Osteoblast (primary cell): ENCODE data around the gene CMIP. TPM values are rescaled to one million over a fixed set of nuclear protein-coding genes. Genes with fewer than 3 reads are reported as not detected.
"Not testable (repeated sequence)": the region's sequence is repeated elsewhere in the genome, so short reads cannot be mapped to it uniquely, and the experiment has no call there.

Source experiments
- DNase-seq: peaks from one replicate; pipeline ENCODE4 v3.0.0; 2011; ENCODE audit warnings: low spot score, mixed read lengths; ENCODE audit not compliant: insufficient read length; ENCODE audit errors: missing footprints
- H2AFZ ChIP-seq: 2 replicates; pipeline ENCODE4 v1.6.0; 2011; ENCODE audit warnings: mild to moderate bottlenecking, low read length
- H3K27ac ChIP-seq: 2 replicates; pipeline ENCODE4 v1.5.1; 2011; ENCODE audit warnings: mild to moderate bottlenecking, low read depth, low read length, moderate library complexity
- H3K27me3 ChIP-seq: 2 replicates; pipeline ENCODE4 v1.6.0; 2012; ENCODE audit warnings: mild to moderate bottlenecking, control low read depth, inconsistent platforms, low read length, moderate library complexity; ENCODE audit not compliant: insufficient read depth
- H3K36me3 ChIP-seq: 2 replicates; pipeline ENCODE4 v1.5.1; 2011; ENCODE audit warnings: mild to moderate bottlenecking, low read length, control low read depth, moderate library complexity; ENCODE audit not compliant: insufficient read depth
- H3K4me1 ChIP-seq: 2 replicates; pipeline ENCODE4 v1.5.1; 2011; ENCODE audit warnings: mild to moderate bottlenecking, low read length, control low read depth, moderate library complexity; ENCODE audit not compliant: insufficient read depth
- H3K4me2 ChIP-seq: 2 replicates; pipeline ENCODE4 v1.6.0; 2011; ENCODE audit warnings: mild to moderate bottlenecking, low read length; ENCODE audit not compliant: insufficient read depth
- H3K4me3 ChIP-seq: fragments of 200-600 bp; sonication (generic); 3 replicates; pipeline ENCODE4 v1.5.1; 2012; ENCODE audit warnings: mild to moderate bottlenecking, low read length, inconsistent platforms; ENCODE audit not compliant: insufficient read depth
- H3K79me2 ChIP-seq: 2 replicates; pipeline ENCODE4 v1.6.0; 2012; ENCODE audit warnings: mild to moderate bottlenecking, low read length, control low read depth, inconsistent platforms; ENCODE audit not compliant: insufficient read depth
- H3K9me3 ChIP-seq: 2 replicates; pipeline ENCODE4 v1.5.1; 2011; ENCODE audit warnings: low read depth, low read length, control low read depth
- H4K20me1 ChIP-seq: 2 replicates; pipeline ENCODE4 v1.6.0; 2012; ENCODE audit warnings: mild to moderate bottlenecking, low read length, control low read depth; ENCODE audit not compliant: insufficient read depth
- total RNA-seq: library from RNA; depleted of rRNA; stranded (reverse); fragments of >200 nt; gene quantifications from 2 replicates; pipeline ENCODE4 v1.2.3, GENCODE V29; 2012
- TF ChIP-seq, protein P1 (sequence below): IDR thresholded peaks from 2 replicates; pipeline ENCODE4 v1.5.1; 2011; ENCODE audit warnings: mild to moderate bottlenecking, low read depth, low read length, moderate library complexity; ENCODE audit errors: extremely low read depth

CMIP gene
- total RNA-seq, 1 donor, result 8.3 TPM

DNA sequence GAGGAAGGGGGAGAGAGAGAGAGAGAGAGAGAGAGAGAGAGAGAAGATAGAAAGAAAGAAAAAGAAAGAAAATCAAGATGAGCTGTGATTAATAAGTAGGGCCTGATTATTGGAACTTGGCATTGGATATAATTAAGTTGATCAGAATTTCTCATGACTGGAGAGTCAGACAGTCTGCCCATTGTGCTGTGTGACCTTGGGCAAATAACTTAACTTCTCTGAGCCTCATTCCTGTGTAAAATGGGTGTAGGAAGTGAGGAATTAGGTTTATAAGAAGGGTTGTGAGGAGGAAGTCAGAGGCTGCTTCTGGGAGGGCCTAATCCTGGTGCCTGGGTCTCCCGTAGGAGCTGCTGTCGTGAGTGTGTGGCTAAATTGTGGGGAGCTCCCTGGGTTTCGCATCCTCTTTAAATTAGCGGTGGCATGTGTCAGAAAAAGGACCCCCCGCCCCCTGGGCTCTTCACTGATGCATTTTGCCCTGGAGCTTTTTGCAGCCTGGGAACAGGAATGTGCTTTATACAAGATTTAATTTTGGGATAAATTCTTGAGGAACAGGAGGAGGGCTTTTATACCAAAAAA lies 76.0 kb downstream of the CMIP start:
- Histone ChIP-seq H3K9me3 (no peaks in the 10 kb centered on the region), H3K36me3 (peaks cover 4% of the 10 kb centered on the region), H3K4me3 (no peak overlapping the region), H2AFZ (no peak overlapping the region), H3K4me2 (no peak overlapping the region), H3K27ac (no peak overlapping the region), H3K4me1 (peaks cover 21% of the 10 kb centered on the region), H3K27me3 (no peaks in the 10 kb centered on the region), H3K79me2 (peaks cover 28% of the 10 kb centered on the region), H4K20me1 (peaks cover 18% of the 10 kb centered on the region)
- DNase-seq, result no peak
- TF ChIP-seq, protein P1, sequence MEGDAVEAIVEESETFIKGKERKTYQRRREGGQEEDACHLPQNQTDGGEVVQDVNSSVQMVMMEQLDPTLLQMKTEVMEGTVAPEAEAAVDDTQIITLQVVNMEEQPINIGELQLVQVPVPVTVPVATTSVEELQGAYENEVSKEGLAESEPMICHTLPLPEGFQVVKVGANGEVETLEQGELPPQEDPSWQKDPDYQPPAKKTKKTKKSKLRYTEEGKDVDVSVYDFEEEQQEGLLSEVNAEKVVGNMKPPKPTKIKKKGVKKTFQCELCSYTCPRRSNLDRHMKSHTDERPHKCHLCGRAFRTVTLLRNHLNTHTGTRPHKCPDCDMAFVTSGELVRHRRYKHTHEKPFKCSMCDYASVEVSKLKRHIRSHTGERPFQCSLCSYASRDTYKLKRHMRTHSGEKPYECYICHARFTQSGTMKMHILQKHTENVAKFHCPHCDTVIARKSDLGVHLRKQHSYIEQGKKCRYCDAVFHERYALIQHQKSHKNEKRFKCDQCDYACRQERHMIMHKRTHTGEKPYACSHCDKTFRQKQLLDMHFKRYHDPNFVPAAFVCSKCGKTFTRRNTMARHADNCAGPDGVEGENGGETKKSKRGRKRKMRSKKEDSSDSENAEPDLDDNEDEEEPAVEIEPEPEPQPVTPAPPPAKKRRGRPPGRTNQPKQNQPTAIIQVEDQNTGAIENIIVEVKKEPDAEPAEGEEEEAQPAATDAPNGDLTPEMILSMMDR, result no peak

DNA sequence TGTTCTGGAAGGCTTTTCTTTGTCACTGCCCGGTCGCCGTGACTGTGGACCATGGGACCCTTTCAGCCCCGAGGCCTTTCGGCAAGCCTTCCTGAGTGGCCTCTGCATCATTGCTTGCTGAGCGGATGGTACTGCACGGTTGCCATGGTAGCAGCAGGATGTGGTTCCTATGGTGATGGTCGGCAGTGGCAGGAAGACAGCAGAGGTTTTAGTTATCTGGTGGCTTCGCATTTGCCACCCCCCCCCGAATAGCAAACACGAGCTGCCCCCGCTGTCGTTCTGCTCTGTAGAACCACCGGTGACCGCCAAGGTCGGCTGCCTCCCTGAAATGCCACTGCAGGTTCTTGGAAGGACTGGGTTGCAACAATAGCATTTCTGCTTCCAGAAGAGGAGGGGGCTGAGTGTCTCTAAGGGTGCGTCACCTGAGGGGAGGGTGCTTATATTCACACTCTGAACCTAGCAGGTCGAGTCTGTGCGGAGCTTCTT lies 76.6 kb downstream of the CMIP start:
- TF ChIP-seq, protein P1, result no peak
- H3K79me2 ChIP-seq, result peaks cover 29% of the 10 kb centered on the region

GRCh38 chr16:81522108-81522701 lies 77.6 kb downstream of the CMIP start:
- Histone ChIP-seq H4K20me1 (peaks cover 18% of the 10 kb centered on the region), H3K9me3 (no peaks in the 10 kb centered on the region), H3K27ac (no peak overlapping the region), H2AFZ (no peak overlapping the region), H3K27me3 (no peaks in the 10 kb centered on the region), H3K4me1 (peaks cover 33% of the 10 kb centered on the region), H3K4me2 (no peak overlapping the region), H3K79me2 (peaks cover 33% of the 10 kb centered on the region), H3K4me3 (no peak overlapping the region), H3K36me3 (no peaks in the 10 kb centered on the region)
- TF ChIP-seq, protein P1, result no peak
- DNase-seq, result peak; percentile 15

More for the DNA sequence above, 76.6 kb downstream of the CMIP start:
- Histone ChIP-seq H3K27ac (no peak overlapping the region), H3K36me3 (peaks cover 4% of the 10 kb centered on the region), H3K27me3 (no peaks in the 10 kb centered on the region), H3K9me3 (no peaks in the 10 kb centered on the region), H3K4me1 (peaks cover 22% of the 10 kb centered on the region), H3K4me3 (no peak overlapping the region), H2AFZ (no peak overlapping the region), H4K20me1 (peaks cover 18% of the 10 kb centered on the region), H3K4me2 (no peak overlapping the region)
- DNase-seq, result no peak

DNA sequence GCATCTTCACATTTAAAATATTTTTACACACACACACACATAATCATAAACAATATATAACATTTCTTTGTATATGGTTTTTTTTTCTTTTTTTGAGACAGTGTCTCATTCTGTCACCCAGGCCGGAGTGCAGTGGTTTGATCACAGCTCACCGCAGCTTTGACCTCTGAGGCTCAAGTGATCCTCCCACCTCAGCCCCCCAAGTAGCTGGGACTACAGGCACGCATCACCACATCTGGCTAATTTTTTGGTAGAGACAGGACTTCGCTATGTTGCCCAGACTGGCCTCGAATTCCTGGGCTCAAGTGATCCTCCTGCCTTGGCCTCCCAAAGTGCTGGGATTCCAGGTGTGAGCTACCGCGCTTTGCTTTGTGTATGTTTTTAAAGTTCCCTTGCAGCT lies 78.2 kb downstream of the CMIP start:
- H4K20me1 ChIP-seq, result peaks cover 20% of the 10 kb centered on the region
- not testable (repeated sequence) for H3K4me3 ChIP-seq, DNase-seq, H3K27ac ChIP-seq, H3K9me3 ChIP-seq, H3K27me3 ChIP-seq, H2AFZ ChIP-seq, H3K36me3 ChIP-seq, H3K4me2 ChIP-seq
- peaks cover 27% of the 10 kb centered on the region for H3K4me1 ChIP-seq
- H3K79me2 ChIP-seq, result peaks cover 38% of the 10 kb centered on the region
